ENCODE data around the gene TASOR.
A peak's percentile ranks its signal among the peaks of the same experiment; 100 is the strongest.
"Not testable (repeated sequence)": the region's sequence is repeated elsewhere in the genome, so short reads cannot be mapped to it uniquely, and the experiment has no call there.

TASOR gene, protein sequence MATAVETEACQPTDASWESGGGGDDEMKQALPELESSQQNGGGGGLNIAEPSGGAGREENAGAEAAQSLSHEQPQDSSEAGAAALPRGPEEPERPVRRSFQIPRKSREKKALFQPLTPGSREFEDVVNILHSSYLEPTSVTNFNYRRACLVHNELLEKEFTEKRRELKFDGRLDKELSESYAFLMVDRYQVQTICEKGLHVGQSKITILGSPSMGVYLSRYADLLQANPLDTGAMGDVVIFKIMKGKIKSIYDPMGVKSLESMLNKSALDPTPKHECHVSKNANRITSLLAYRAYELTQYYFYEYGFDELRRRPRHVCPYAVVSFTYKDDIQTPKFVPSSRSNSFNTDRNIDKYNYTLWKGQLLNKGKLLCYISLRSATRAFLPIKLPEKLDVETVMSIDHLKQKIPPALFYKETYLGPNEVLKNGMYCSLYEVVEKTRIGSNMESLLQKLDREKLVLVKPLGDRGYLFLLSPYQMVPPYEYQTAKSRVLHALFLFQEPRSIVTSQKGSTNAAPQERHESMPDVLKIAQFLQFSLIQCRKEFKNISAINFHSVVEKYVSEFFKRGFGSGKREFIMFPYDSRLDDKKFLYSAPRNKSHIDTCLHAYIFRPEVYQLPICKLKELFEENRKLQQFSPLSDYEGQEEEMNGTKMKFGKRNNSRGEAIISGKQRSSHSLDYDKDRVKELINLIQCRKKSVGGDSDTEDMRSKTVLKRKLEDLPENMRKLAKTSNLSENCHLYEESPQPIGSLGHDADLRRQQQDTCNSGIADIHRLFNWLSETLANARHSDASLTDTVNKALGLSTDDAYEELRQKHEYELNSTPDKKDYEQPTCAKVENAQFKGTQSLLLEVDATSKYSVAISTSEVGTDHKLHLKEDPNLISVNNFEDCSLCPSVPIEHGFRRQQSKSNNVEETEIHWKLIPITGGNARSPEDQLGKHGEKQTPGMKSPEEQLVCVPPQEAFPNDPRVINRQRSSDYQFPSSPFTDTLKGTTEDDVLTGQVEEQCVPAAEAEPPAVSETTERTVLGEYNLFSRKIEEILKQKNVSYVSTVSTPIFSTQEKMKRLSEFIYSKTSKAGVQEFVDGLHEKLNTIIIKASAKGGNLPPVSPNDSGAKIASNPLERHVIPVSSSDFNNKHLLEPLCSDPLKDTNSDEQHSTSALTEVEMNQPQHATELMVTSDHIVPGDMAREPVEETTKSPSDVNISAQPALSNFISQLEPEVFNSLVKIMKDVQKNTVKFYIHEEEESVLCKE (N-terminal part only)

DNA sequence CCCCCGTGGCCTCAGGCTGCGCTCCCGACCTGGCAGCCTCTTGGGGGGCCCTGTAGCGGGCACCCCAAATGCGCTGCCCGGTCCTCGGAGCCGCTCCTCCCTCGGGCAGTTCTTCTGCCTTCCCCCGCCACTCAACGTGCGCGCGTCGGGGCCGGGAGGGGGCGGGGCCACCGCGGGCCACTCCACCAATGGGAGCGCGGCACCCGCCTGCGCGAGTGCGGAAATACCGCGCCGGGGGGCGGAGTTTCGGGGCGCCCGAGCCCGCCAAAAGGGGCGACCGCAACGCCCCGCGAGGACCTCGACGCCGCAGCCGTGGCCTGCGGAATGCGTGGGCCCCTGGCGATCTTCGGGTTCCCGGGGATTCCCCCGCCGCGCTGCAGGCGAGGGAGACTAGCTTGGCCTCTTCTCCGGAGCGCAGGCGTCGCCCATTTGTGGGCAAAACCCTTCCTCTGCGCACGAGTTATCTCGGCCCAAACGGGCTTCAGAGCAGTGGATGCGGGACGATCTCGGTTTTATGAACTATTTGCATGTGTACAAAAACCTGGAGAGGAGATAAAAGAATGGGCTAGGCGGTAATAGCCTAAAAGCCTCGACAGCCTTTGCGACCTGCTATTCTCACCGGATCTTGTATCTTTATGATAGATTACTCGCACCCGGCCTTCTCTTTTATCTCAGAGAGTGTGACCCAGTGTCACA lies at the start of gene TASOR:
Gene TASOR, minus strand, starts transcription at position 144 of the 696 bp plus-strand sequence. CDS start 259 bp downstream, outside the sequence.
- DNase-seq, result peak; percentile 92

DNA sequence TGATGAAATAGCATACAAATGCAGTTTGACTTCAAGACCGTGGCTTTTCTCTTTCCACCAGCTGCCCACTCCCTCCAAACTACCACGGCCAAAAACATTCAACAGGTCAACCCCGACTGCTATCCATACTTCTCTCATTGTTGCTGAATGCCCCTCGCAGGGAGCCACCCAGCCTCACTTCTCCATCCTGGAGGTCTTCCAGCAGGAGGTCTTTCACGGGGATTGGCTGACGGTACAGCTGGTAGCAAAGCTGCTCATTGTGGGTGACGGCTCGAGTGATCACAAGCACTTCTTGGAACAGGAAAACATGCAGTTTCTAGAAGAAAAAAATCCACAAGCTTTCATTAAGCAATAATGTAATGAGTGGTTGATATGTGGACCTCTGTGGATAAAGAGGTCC lies 49.0 kb upstream of the TASOR start:
- DNase-seq, result no peak

DNA sequence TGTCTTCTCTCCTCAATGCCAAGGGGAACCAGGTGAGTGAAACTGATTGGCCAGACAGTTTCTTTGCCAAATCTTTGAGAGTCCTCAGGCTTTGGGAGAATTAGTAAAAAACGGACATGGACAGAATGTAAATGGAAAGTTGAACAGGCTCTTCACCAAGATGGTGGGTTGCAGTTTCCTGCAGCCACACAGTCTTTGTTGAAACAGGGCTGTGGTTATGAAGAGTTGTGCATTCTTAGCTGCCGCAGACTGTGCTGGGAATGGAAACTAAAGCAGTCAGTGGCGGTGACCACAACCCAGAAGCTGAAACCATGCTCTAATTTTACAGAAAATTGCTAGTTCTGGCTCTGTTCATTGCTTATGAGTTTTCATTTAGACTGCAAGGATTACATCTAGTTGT lies 42.1 kb upstream of the TASOR start:
- DNase-seq, result peak; percentile 85

- peak; percentile 24 for DNase-seq
Observed at GRCh38 chr3:56724676-56725075, 41.6 kb upstream of the TASOR start.

GRCh38 chr3:56720849-56721248 lies 37.8 kb upstream of the TASOR start:
- no peak for DNase-seq

GRCh38 chr3:56718809-56719208 lies 35.7 kb upstream of the TASOR start:
- not testable (repeated sequence) for DNase-seq

DNA sequence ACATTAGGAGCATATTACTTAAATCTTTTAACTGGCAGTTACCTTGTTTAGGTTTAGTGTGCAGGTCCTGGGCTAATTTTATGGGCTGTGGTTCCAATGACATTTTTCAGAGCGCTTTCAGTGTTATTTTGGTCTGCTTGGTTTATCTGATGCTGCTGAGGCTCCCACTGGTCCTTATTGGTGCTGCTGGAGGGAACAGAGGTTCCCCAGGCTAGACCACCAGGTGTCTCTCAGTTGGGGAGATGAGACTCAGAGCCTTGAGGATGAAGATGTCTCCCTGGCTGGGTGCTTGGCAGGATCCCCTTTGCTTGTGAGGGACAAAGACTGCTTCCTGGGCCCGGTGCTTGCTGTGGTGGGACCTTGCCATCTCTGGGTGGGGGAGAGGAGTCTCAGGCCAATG lies 28.3 kb upstream of the TASOR start:
- no peak for DNase-seq

DNA sequence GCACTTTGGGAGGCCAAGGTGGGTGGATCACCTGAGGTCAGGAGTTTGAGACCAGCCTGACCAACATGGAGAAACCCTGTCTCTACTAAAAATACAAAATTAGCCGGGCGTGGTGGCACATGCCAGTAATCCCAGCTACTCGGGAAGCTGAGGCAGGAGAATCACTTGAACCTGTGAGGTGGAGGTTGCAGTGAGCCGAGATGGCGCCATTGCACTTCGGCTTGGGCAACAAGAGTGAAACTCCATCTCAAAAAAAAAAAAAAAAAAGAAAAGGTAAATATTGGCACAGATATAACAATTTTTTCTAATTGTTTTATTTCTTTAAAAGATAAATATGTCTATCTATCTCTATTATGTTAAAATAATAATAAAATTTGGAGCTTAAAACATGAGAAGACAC lies 24.3 kb upstream of the TASOR start:
- not testable (repeated sequence) for DNase-seq

DNA sequence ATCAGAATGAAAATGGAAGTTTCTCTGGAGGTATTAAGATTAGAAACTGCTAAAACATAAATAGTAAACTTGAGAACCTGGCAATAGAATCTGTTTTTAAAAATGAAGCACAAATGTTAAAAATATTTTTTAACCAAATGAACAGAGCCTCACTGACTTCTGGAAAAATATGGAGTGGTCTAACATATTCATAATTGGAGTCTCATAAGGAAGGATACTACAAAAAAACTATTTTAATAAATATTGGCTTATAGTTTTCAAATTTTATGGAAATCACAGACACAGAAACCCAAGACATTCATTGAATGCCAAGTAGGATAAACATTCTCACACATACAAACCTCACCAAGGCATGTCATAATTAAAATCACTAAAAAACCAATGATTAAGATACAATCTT lies 23.6 kb upstream of the TASOR start:
- DNase-seq, result no peak

GRCh38 chr3:56704706-56705105 lies 21.6 kb upstream of the TASOR start:
- no peak for DNase-seq

GRCh38 chr3:56702490-56703315 lies 19.6 kb upstream of the TASOR start:
- DNase-seq, result peak; percentile 68

DNA sequence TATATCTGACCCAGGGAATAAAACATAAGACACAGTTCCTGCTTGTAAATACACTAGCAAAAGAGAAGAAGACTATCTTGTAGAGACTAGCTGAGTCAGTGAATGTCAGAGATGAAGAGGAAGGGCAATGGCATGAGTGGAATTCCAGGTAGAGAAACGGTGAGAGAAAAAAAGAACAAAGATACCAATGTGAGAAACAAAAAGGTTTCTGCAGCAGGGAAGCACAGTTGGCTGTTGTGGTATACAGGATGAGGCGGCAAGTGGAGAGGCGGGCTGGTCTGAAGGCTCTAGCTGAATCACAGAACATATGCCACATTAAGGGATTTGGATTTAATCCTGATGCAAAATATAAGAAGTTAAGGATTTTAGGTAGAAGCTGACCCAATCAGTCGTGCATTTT lies 17.1 kb upstream of the TASOR start:
- no peak for DNase-seq

- peak; percentile 25 for DNase-seq
Observed at GRCh38 chr3:56694867-56695683, 12.0 kb upstream of the TASOR start.

DNA sequence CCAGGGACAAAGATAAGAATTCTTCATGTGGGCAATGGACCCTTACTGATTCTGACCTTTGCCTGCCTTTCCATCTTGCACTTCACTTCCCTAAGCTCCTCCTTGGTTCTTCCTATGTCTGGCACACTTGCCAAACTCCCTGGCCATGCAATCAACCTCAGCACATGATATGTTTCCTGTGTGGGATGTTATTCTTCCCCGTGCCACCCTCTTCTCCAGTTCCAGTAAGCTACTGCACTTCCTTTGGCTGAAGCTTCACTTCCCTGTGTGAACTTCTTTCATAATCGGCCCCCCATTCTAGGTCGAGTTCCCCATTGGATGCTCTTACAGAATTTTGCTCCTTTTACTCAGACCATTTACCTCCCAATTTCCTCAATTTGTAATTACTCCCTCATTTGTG lies 10.7 kb upstream of the TASOR start:
- no peak for DNase-seq

GRCh38 chr3:56692520-56693433 lies 9.7 kb upstream of the TASOR start:
- peak; percentile 66 for DNase-seq

DNA sequence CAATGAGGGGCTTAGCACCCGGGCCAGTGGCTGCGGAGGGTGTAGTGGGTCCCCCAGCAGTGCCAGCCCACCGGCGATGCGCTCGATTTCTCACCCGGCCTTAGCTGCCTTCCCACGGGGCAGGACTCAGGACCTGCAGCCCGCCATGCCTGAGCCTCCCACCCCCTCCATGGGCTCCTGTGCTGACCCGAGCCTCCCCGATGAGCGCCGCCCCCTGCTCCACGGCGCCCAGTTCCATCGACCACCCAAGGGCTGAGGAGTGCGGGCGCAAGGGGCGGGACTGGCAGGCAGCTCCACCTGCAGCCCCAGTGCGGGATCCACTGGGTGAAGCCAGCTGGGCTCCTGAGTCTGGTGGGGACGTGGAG lies 8.9 kb upstream of the TASOR start:
- not testable (repeated sequence) for DNase-seq

GRCh38 chr3:56691165-56692000 lies 8.3 kb upstream of the TASOR start:
- DNase-seq, result no peak

DNA sequence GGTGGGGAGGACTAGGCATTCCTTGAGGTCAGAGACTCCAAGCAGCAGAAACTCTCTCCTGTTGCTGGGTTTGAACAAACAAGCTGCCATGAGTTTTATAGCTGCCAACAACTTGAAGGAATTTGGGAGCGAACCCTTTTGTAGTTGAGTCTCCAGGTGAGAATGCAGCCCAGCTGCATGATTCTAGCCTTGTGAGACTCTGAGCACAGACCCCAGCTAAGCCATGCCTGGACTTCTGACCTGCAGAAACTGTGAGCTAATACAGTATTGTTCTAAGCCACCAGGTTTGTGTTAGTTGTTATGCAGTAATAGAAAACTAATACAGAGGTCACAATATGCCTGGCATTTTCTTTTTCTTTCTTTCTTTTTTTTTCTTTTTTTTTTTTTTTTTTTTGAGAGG lies 6.2 kb upstream of the TASOR start:
- no peak for DNase-seq

DNA sequence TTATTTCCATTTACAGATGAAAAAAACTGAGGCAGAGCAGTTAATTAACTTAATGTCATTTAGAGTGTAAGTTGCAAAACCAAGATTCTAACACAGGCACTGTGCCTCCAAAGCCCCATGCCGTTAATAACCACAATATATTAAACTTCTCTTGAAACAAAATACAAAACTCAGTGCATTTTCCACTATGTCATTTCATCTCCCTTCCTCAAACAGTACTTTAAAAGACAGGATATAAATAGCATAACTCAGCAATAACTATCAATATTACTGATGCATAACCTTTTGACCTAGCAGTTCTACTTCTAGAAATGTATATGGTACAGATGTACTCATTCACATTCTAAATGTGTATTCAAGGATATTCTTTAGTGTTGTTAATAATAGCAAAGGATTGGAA lies 5.1 kb upstream of the TASOR start:
- no peak for DNase-seq

Data from activated CD4-positive, alpha-beta T cell treated with anti-CD3 and anti-CD28 coated beads, Interleukin-10, Interleukin-2, amounts not matched to agents 100 ng/mL and 50 ng/mL, durations not matched to agents 16 hours and 8 hours (primary cell).